Left ventricle myocardium inferior (tissue), 1 donor: ENCODE results near the gene IFITM5. TPM values are rescaled to one million over a fixed set of nuclear protein-coding genes. Genes with fewer than 3 reads are reported as not detected.

Experiments
- DNase-seq: peaks from one replicate; pipeline ENCODE4 v3.0.0-alpha.2; 2020
- H3K27ac ChIP-seq: fragments of 200-600 bp; replicated peaks from 2 replicates; pipeline ENCODE4 v1.8.0; 2021
- H3K27me3 ChIP-seq: fragments of 200-600 bp; 2 replicates; pipeline ENCODE4 v1.8.0; 2021; ENCODE audit warnings: low read depth
- H3K36me3 ChIP-seq: fragments of 200-600 bp; 2 replicates; pipeline ENCODE4 v1.8.0; 2021
- H3K4me1 ChIP-seq: fragments of 200-600 bp; 2 replicates; pipeline ENCODE4 v1.8.0; 2021
- H3K4me3 ChIP-seq: fragments of 200-600 bp; 2 replicates; pipeline ENCODE4 v1.8.0; 2021; ENCODE audit warnings: mild to moderate bottlenecking, moderate library complexity
- H3K9me3 ChIP-seq: fragments of 200-600 bp; replicated peaks from 2 replicates; pipeline ENCODE4 v1.8.0; 2021
- CTCF ChIP-seq: fragments of 200-600 bp; IDR thresholded peaks from 2 replicates; pipeline ENCODE4 v1.8.0; 2021; ENCODE audit warnings: antibody characterized with exemption, mild to moderate bottlenecking, borderline replicate concordance
- intact Hi-C: fragments of 100-400 bp; cut with micrococcal nuclease; formaldehyde crosslinking; loops from one replicate; pipeline ENCODE4 v1.11.0; 2022
- total RNA-seq: library from RNA; stranded (reverse); fragmentation: NEBNext Ultra II Directional; extraction: Animal tissue kit (Norgen Biotek cat#: 25700); gene quantifications from one replicate; pipeline ENCODE4 v1.2.1, GENCODE V29; 2021
- donor health status: DM: no; HTN: yes; CAD: no; lungs with severe emphysema.

Gene IFITM5
- total RNA-seq, 1 donor from 2014 or later = not detected

- H3K36me3 ChIP-seq = peaks cover 86% of the 10 kb centered on the region
- intact Hi-C loops = no loop called here
- DNase-seq = no peak
Observed at GRCh38 chr11:250274-250673, 49.1 kb downstream of the IFITM5 start.

GRCh38 chr11:249062-249461 lies 50.3 kb downstream of the IFITM5 start:
- no peak overlapping the region for H3K27ac ChIP-seq
- H3K4me3 ChIP-seq = no peak overlapping the region
- no peak for DNase-seq
- H3K9me3 ChIP-seq = no peaks in the 10 kb centered on the region
- no peaks in the 10 kb centered on the region for H3K4me1 ChIP-seq
- H3K36me3 ChIP-seq = peaks cover 98% of the 10 kb centered on the region
- no peaks in the 10 kb centered on the region for H3K27me3 ChIP-seq
- no peak for TF ChIP-seq CTCF
- intact Hi-C loops = no loop called here

More at GRCh38 chr11:250274-250673, 49.1 kb downstream of the IFITM5 start:
- Histone ChIP-seq H3K4me3 (no peak overlapping the region), H3K4me1 (no peaks in the 10 kb centered on the region), H3K27ac (no peak overlapping the region), H3K9me3 (no peaks in the 10 kb centered on the region), H3K27me3 (no peaks in the 10 kb centered on the region)
- TF ChIP-seq CTCF = no peak

Other genes starting within 250 kb of the IFITM5 start
- gene SCGB1C1, start 106.4 kb downstream of the IFITM5 start, total RNA-seq = not detected
- gene BET1L, start 92.1 kb downstream of the IFITM5 start, total RNA-seq = 24.0 TPM
- 46.1 TPM for gene RIC8A, start 91.8 kb downstream of the IFITM5 start, total RNA-seq
- gene SIRT3, start 63.2 kb downstream of the IFITM5 start, total RNA-seq = 36.4 TPM
- gene PSMD13, start 62.5 kb downstream of the IFITM5 start, total RNA-seq = 94.1 TPM
- not detected for gene NLRP6, start 21.1 kb downstream of the IFITM5 start, total RNA-seq
- gene PGGHG, start 10.4 kb downstream of the IFITM5 start, total RNA-seq = 7.2 TPM
- gene IFITM2, start 8.3 kb upstream of the IFITM5 start, total RNA-seq = 160 TPM
- gene IFITM1, start 14.5 kb upstream of the IFITM5 start, total RNA-seq = 83.5 TPM
- gene IFITM3, start 21.3 kb upstream of the IFITM5 start, total RNA-seq = 259 TPM
- gene B4GALNT4, start 70.0 kb upstream of the IFITM5 start, total RNA-seq = 1.5 TPM
- 0.52 TPM for gene PKP3, start 94.7 kb upstream of the IFITM5 start, total RNA-seq
- 34.9 TPM for gene SIGIRR, start 115.5 kb upstream of the IFITM5 start, total RNA-seq
- gene ANO9, start 142.5 kb upstream of the IFITM5 start, total RNA-seq = 0.11 TPM
- gene PTDSS2, start 150.8 kb upstream of the IFITM5 start, total RNA-seq = 30.2 TPM
- gene RNH1, start 207.7 kb upstream of the IFITM5 start, total RNA-seq = 142 TPM
- 55.9 TPM for gene HRAS, start 236.1 kb upstream of the IFITM5 start, total RNA-seq
- 0.25 TPM for gene LRRC56, start 238.0 kb upstream of the IFITM5 start, total RNA-seq